H1 (cell line): Measurements from ENCODE around the gene CTBP2. TPM values are rescaled to one million over a fixed set of nuclear protein-coding genes. Genes with fewer than 3 reads are reported as not detected.

Experiments
- CTCF ChIA-PET: fragments of 300-600 bp; sonication (Branson Sonifier 250); formaldehyde crosslinking; loops from one replicate; lab custom pipeline; 2021; ENCODE audit not compliant: partially characterized antibody; lab: Charles Lee
- POLR2A ChIA-PET: fragments of 300-600 bp; sonication (Branson Sonifier 250); formaldehyde crosslinking; loops from one replicate; lab custom pipeline; 2021; ENCODE audit warnings: inconsistent platforms; ENCODE audit not compliant: partially characterized antibody; lab: Charles Lee
- DNase-seq, 2 experiments: peaks; one replicate each; pipeline versions ENCODE4 v3.0.0 to v3.0.0-alpha.2; 2010 to 2022; ENCODE audit warnings: low spot score in 2 of 2, low read depth in 1 of 2, mixed read lengths in 1 of 2
- FAIRE-seq: peaks from 2 replicates; lab custom pipeline; 2011; peaks lifted over from hg19 to GRCh38; lab: Jason Lieb, UNC
- H2AFZ ChIP-seq: 2 replicates; pipeline ENCODE4 v1.8.1; 2012; ENCODE audit warnings: low read length, inconsistent platforms
- H2AK5ac ChIP-seq: 2 replicates; pipeline ENCODE4 v1.6.1; 2013; ENCODE audit warnings: low read depth, low read length
- H2BK120ac ChIP-seq: replicated peaks from 2 replicates; pipeline ENCODE3; 2013; ENCODE audit warnings: low read depth, low read length, inconsistent platforms
- H2BK12ac ChIP-seq: 2 replicates; pipeline ENCODE4 v1.6.1; 2013; ENCODE audit warnings: low read depth, low read length
- H2BK15ac ChIP-seq: 2 replicates; pipeline ENCODE4 v1.6.1; 2013; ENCODE audit warnings: low read length
- H2BK20ac ChIP-seq: 2 replicates; pipeline ENCODE4 v1.6.1; 2013; ENCODE audit warnings: low read length
- H2BK5ac ChIP-seq: 2 replicates; pipeline ENCODE4 v1.6.1; 2013; ENCODE audit warnings: low read depth, low read length
- H3K14ac ChIP-seq: 2 replicates; pipeline ENCODE4 v1.6.1; 2013; ENCODE audit warnings: inconsistent platforms; ENCODE audit not compliant: insufficient read length
- H3K18ac ChIP-seq: 2 replicates; pipeline ENCODE4 v1.6.1; 2013; ENCODE audit warnings: low read length; ENCODE audit errors: extremely low read depth
- H3K23ac ChIP-seq: 2 replicates; pipeline ENCODE4 v1.6.1; 2013; ENCODE audit warnings: inconsistent platforms; ENCODE audit not compliant: insufficient read length
- H3K23me2 ChIP-seq: 2 replicates; pipeline ENCODE4 v1.6.1; 2013; ENCODE audit warnings: low read depth, low read length
- H3K27ac ChIP-seq: 2 replicates; pipeline ENCODE4 v1.6.1; 2011; ENCODE audit warnings: low read depth, low read length, inconsistent platforms
- H3K27me3 ChIP-seq, 4 experiments: replicated peaks in 1 of 4; 1 replicate in 1 of 4; 2 replicates in 3 of 4; pipeline versions ENCODE4 v1.6.1 to v1.8.1; 2011 to 2013; ENCODE audit warnings: low read length in 3 of 4, mild to moderate bottlenecking in 3 of 4, inconsistent platforms in 2 of 4, mixed read lengths in 2 of 4, moderate library complexity in 1 of 4; ENCODE audit not compliant: control insufficient read depth in 3 of 4, insufficient read depth in 3 of 4; ENCODE audit errors: extremely low read depth in 1 of 4
- H3K36me3 ChIP-seq, 4 experiments: 2 replicates each; pipeline versions ENCODE4 v1.6.1 to v1.8.1; 2011 to 2013; ENCODE audit warnings: mild to moderate bottlenecking in 4 of 4, low read length in 3 of 4, moderate library complexity in 2 of 4, control low read depth in 1 of 4, inconsistent platforms in 1 of 4; ENCODE audit not compliant: insufficient read depth in 4 of 4, control insufficient read depth in 2 of 4
- H3K4ac ChIP-seq: replicated peaks from 2 replicates; pipeline ENCODE3; 2013; ENCODE audit warnings: low read length, low read depth, mixed read lengths, inconsistent platforms; ENCODE audit not compliant: insufficient read length
- H3K4me1 ChIP-seq, 4 experiments: replicated peaks in 1 of 4; 1 replicate in 1 of 4; 2 replicates in 3 of 4; pipeline versions ENCODE4 v1.6.1 to v1.8.1; 2011 to 2013; ENCODE audit warnings: low read length in 3 of 4, inconsistent platforms in 2 of 4, mixed read lengths in 1 of 4; ENCODE audit not compliant: insufficient read depth in 4 of 4, control insufficient read depth in 3 of 4
- H3K4me2 ChIP-seq, 2 experiments: 2 replicates each; pipeline versions ENCODE4 v1.6.1 to v1.8.1; 2011 to 2013; ENCODE audit warnings: low read depth in 2 of 2, low read length in 2 of 2, control low read depth in 1 of 2, inconsistent platforms in 1 of 2, mild to moderate bottlenecking in 1 of 2; ENCODE audit not compliant: insufficient read depth in 1 of 2
- H3K4me3 ChIP-seq, 4 experiments: fragments of 200-600, 300-600 bp in 1 of 4; sonication (generic), shearing (Covaris generic), sonication (Bioruptor Twin) in 1 of 4; 2 replicates each; pipeline versions ENCODE4 v1.5.1 to v1.8.1; 2011 to 2016; ENCODE audit warnings: low read length in 4 of 4, low read depth in 3 of 4, control low read depth in 2 of 4, inconsistent platforms in 2 of 4, mild to moderate bottlenecking in 2 of 4, mixed read lengths in 1 of 4, moderate library complexity in 1 of 4; ENCODE audit not compliant: insufficient read depth in 2 of 4; ENCODE audit errors: extremely low read depth in 1 of 4
- H3K56ac ChIP-seq: replicated peaks from 2 replicates; pipeline ENCODE3; 2013; ENCODE audit warnings: low read depth, mild to moderate bottlenecking, mixed read lengths, low read length, inconsistent platforms; ENCODE audit not compliant: insufficient read length
- H3K79me1 ChIP-seq: 2 replicates; pipeline ENCODE4 v1.6.1; 2013; ENCODE audit warnings: low read depth, low read length, control low read depth
- H3K79me2 ChIP-seq, 2 experiments: 2 replicates each; pipeline versions ENCODE4 v1.6.1 to v1.8.1; 2012 to 2013; ENCODE audit warnings: low read length in 2 of 2, mild to moderate bottlenecking in 2 of 2, inconsistent platforms in 1 of 2; ENCODE audit not compliant: insufficient read depth in 2 of 2, control insufficient read depth in 1 of 2
- H3K9ac ChIP-seq, 4 experiments: replicated peaks in 1 of 4; 1 replicate in 1 of 4; 2 replicates in 3 of 4; pipeline versions ENCODE4 v1.6.1 to v1.8.1; 2011 to 2013; ENCODE audit warnings: low read depth in 3 of 4, low read length in 3 of 4, control low read depth in 2 of 4, mild to moderate bottlenecking in 2 of 4, moderate library complexity in 2 of 4, inconsistent platforms in 1 of 4; ENCODE audit errors: extremely low read depth in 1 of 4
- H3K9me3 ChIP-seq, 2 experiments: 2 replicates each; pipeline versions ENCODE4 v1.6.1 to v1.8.1; 2012 to 2013; ENCODE audit warnings: mild to moderate bottlenecking in 2 of 2, moderate library complexity in 2 of 2, control low read depth in 1 of 2, inconsistent platforms in 1 of 2, low read depth in 1 of 2, low read length in 1 of 2, mixed read lengths in 1 of 2; ENCODE audit not compliant: insufficient read depth in 2 of 2
- H4K20me1 ChIP-seq, 2 experiments: replicated peaks in 1 of 2; 2 replicates each; pipeline versions ENCODE3 to v1.8.1; 2011 to 2013; ENCODE audit warnings: inconsistent platforms in 2 of 2, low read length in 2 of 2, mild to moderate bottlenecking in 1 of 2; ENCODE audit not compliant: insufficient read depth in 2 of 2, control insufficient read depth in 1 of 2
- H4K5ac ChIP-seq: 2 replicates; pipeline ENCODE4 v1.6.1; 2013; ENCODE audit warnings: low read length, low read depth, mixed read lengths, inconsistent platforms; ENCODE audit not compliant: insufficient read length
- H4K8ac ChIP-seq: 2 replicates; pipeline ENCODE4 v1.8.0; 2013; ENCODE audit warnings: mild to moderate bottlenecking, moderate library complexity, low read length, inconsistent platforms; ENCODE audit not compliant: insufficient read depth; ENCODE audit errors: extremely low read depth
- H4K91ac ChIP-seq: replicated peaks from 2 replicates; pipeline ENCODE3; 2013; ENCODE audit warnings: low read length, mixed read lengths, inconsistent platforms; ENCODE audit not compliant: insufficient read length
- ASH2L ChIP-seq: fragments of 200-600, 300-600 bp; sonication (generic); IDR thresholded peaks from one replicate; pipeline ENCODE4 v1.7.1; 2017; ENCODE audit warnings: low read length
- CTCF ChIP-seq, 3 experiments: IDR thresholded peaks; 1 replicate in 2 of 3; 2 replicates in 1 of 3; pipeline versions ENCODE4 v1.5.1 to v1.6.1; 2011; ENCODE audit warnings: low read length in 3 of 3, mild to moderate bottlenecking in 3 of 3, inconsistent platforms in 2 of 3, low read depth in 1 of 3, moderate library complexity in 1 of 3; ENCODE audit not compliant: insufficient read depth in 1 of 3; ENCODE audit errors: control extremely low read depth in 1 of 3
- RAD21 ChIP-seq, 2 experiments: IDR thresholded peaks in 1 of 2; conservative IDR thresholded peaks in 1 of 2; 2 replicates each; pipeline ENCODE4 v1.6.1; 2011; ENCODE audit warnings: low read depth in 2 of 2, low read length in 2 of 2, improper control_type of control experiment in 1 of 2, inconsistent platforms in 1 of 2, mild to moderate bottlenecking in 1 of 2, moderate library complexity in 1 of 2
- WGBS, 2 experiments: shearing (Covaris generic) in 1 of 2; methylation state at CpG; one replicate each; pipeline versions ENCODE4 v1.1.6 to v1.1.7; 2013 to 2015; ENCODE audit warnings: low lambda C conversion rate in 2 of 2, mixed read lengths in 2 of 2, inconsistent platforms in 1 of 2, low coverage in 1 of 2, missing lambda C conversion rate in 1 of 2; ENCODE audit not compliant: insufficient replicate concordance in 2 of 2, insufficient coverage in 1 of 2, insufficient read length in 1 of 2; ENCODE audit errors: extremely low coverage in 1 of 2, missing lambda C conversion rate in 1 of 2; 5-methylcytosine and 5-hydroxymethylcytosine counted together
- polyA plus RNA-seq, 7 experiments: library from polyadenylated mRNA; depleted of rRNA in 3 of 7; stranded (reverse) in 5 of 7; unstranded in 2 of 7; fragments of >200 nt in 5 of 7; fragments of 200-250 nt in 2 of 7; gene quantifications; 1 replicate in 5 of 7; 2 replicates in 1 of 7; 4 replicates in 1 of 7; pipeline versions ENCODE4 v1.2.1 to v1.2.3, GENCODE V29; 2011 to 2013; ENCODE audit warnings: missing spikeins in 2 of 7, mixed read lengths in 2 of 7
- total RNA-seq: library from RNA; stranded (reverse); fragmentation: NEBNext Ultra II Directional; extraction: Animal tissue kit (Norgen Biotek cat#: 25700); gene quantifications from 2 replicates; pipeline ENCODE4 v1.2.1, GENCODE V29; 2021

CTBP2 gene
- total and polyA plus RNA-seq, 2 of the 8 experiments (the other 6 are each of a cell fraction or from before 2014, with no cell fraction given) = 208 to 221 TPM

DNA sequence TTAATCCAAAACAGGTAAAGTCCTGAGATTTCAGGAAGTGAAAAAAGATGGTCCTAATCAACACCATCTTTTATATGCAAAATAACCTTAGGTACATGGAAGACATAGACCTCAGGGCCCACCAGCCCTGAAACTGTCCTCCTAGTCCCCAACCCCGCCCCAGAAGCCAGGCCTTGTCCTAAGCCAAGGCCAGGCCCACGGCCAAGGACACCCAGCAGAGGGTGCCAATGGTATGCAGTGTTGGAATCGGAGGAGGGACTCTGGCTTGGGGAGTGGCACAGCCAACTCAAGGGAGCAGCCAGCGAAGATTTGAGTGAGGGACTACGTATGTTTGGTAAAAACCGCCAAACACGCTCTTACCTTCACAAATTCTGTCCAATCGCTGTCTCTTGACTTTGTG lies 121.7 kb downstream of the CTBP2 start:
- Histone ChIP-seq H3K4ac (no peak overlapping the region), H3K23me2 (no peaks in the 10 kb centered on the region; the same call in 1 of the 2 replicates), H3K4me1 (peaks cover 6 to 34% (median 28%) of the 10 kb centered on the region in 4 experiments), H3K4me2 (no peak overlapping the region), H3K9me3 (no peaks in the 10 kb centered on the region), H4K8ac (no peak overlapping the region), H3K79me2 (peaks cover 3 to 97% of the 10 kb centered on the region in 2 experiments; a peak in 3 of 4 replicates), H2BK5ac (no peak overlapping the region; the same call in 1 of the 2 replicates), H2BK12ac (no peak overlapping the region), H4K5ac (no peak overlapping the region), H3K18ac (no peak overlapping the region), H3K27me3 (no peaks in the 10 kb centered on the region), H2AFZ (no peak overlapping the region), H4K20me1 (peaks cover 31 to 39% of the 10 kb centered on the region in 2 experiments), H4K91ac (no peak overlapping the region), H2BK15ac (no peak overlapping the region), H3K4me3 (no peak overlapping the region), H3K79me1 (peaks cover 38% of the 10 kb centered on the region), H2BK120ac (no peak overlapping the region), H3K56ac (no peak overlapping the region), H2BK20ac (no peak overlapping the region), H3K36me3 (peaks cover 0 to 45% (median 8%) of the 10 kb centered on the region in 4 experiments; a peak in 7 of 8 replicates), H3K9ac (no peak overlapping the region), H3K14ac (no peak overlapping the region), H2AK5ac (no peak overlapping the region), H3K23ac (no peak overlapping the region), H3K27ac (no peak overlapping the region)
- ChIA-PET CTCF (interaction anchor here (1.3 to 1.9 kb wide), 3 partner anchors 10 to 24 kb away, joined by 4 to 14 read pairs (median 5); no protein-coding TSS in a partner anchor), POLR2A (no interaction called here)
- 89% methylated on average over 8 of the region's 8 CpGs; no CpG with 5 or more reads in 1 of the 2 experiments for WGBS, 2 experiments
- peak; percentile 45 to 65 for TF ChIP-seq RAD21 (IDR thresholded peaks at IDR 0.05 in 1 of 2, conservative IDR thresholded peaks at IDR 0.05 in 1 of 2; ENCODE audit: low read depth in 2 of 2, low read length in 2 of 2)
- peak; percentile 36 to 57 (median 40) for TF ChIP-seq CTCF (IDR thresholded peaks at IDR 0.05; ENCODE audit: control extremely low read depth in 1 of 3, insufficient read depth in 1 of 3, low read depth in 1 of 3, low read length in 3 of 3)
- TF ChIP-seq ASH2L = no peak
- DNase-seq (no peak), FAIRE-seq (peak; percentile 74)
